K562 (cell line): ENCODE data around the gene MAN2B1. TPM values are rescaled to one million over a fixed set of nuclear protein-coding genes. Genes with fewer than 3 reads are reported as not detected.
A peak's percentile ranks its signal among the peaks of the same experiment; 100 is the strongest.

Source experiments
- BCL6 ChIP-seq: fragments of 250-450 bp; sonication (Bioruptor Pico); IDR thresholded peaks from 2 replicates; pipeline ENCODE4 v1.4.0; 2020
- CREB3 ChIP-seq: fragments of 450-650 bp; conservative IDR thresholded peaks from 2 replicates; pipeline ENCODE4 v1.6.1; 2016; ENCODE audit warnings: missing genetic modification characterization, low read depth, mild to moderate bottlenecking, missing compliant biosample characterization, moderate library complexity
- E2F5 ChIP-seq: sonication (generic); formaldehyde crosslinking; IDR thresholded peaks from 2 replicates; pipeline ENCODE4 v1.8.0; 2022; ENCODE audit warnings: mild to moderate bottlenecking, missing genetic modification reagents
- ELF1 ChIP-seq: fragments of 200-800 bp; sonication (Bioruptor generic); IDR thresholded peaks from 2 replicates; pipeline ENCODE4 v1.6.1; 2016; ENCODE audit warnings: missing genetic modification characterization, missing compliant biosample characterization
- GATA2 ChIP-seq: sonication (generic); formaldehyde crosslinking; IDR thresholded peaks from 2 replicates; pipeline ENCODE4 v1.4.0; 2020; ENCODE audit warnings: mild to moderate bottlenecking, missing genetic modification reagents
- GTF3C2 ChIP-seq: IDR thresholded peaks from 3 replicates; pipeline ENCODE4 v1.6.1; 2011; ENCODE audit warnings: borderline replicate concordance, mild to moderate bottlenecking, moderate library complexity; ENCODE audit not compliant: insufficient read length; ENCODE audit errors: extremely low read depth
- KDM4B ChIP-seq, 2 experiments: fragments of 450-650 bp in 1 of 2; sonication (generic) in 1 of 2; IDR thresholded peaks; 2 replicates each; pipeline ENCODE4 v1.6.1; 2016 to 2017; ENCODE audit warnings: borderline replicate concordance in 2 of 2, antibody characterized with exemption in 1 of 2, low read depth in 1 of 2, mild to moderate bottlenecking in 1 of 2
- MXI1 ChIP-seq: IDR thresholded peaks from 2 replicates; pipeline ENCODE4 v1.6.1; 2011; ENCODE audit warnings: low read depth, mild to moderate bottlenecking, improper control_type of control experiment, low read length
- POLR2A ChIP-seq: fragments of 450-650 bp; conservative IDR thresholded peaks from 2 replicates; pipeline ENCODE4 v1.6.1; 2016
- RAD21 ChIP-seq, 2 experiments: fragments of 250-450 bp in 1 of 2; fragments of 450-650 bp in 1 of 2; sonication (Bioruptor Pico) in 1 of 2; formaldehyde crosslinking in 1 of 2; IDR thresholded peaks in 1 of 2; conservative IDR thresholded peaks in 1 of 2; 2 replicates each; pipeline versions ENCODE4 v1.4.0 to v1.8.0; 2020 to 2022; ENCODE audit warnings: mild to moderate bottlenecking in 2 of 2, moderate library complexity in 1 of 2
- RBM22 ChIP-seq: fragments of 200-400 bp; formaldehyde crosslinking; IDR thresholded peaks from 2 replicates; pipeline ENCODE4 v1.6.1; 2018; ENCODE audit warnings: low read length, low read depth; ENCODE audit not compliant: poor library complexity, severe bottlenecking
- SMAD1 ChIP-seq: fragments of 150-350 bp; IDR thresholded peaks from 2 replicates; pipeline ENCODE4 v1.6.1; 2014; ENCODE audit warnings: low read length, low read depth; ENCODE audit not compliant: partially characterized antibody
- TAF7 ChIP-seq: fragments of 450-650 bp; IDR thresholded peaks from 2 replicates; pipeline ENCODE4 v1.6.1; 2016; ENCODE audit warnings: missing genetic modification characterization, missing compliant biosample characterization
- ZHX1 ChIP-seq: fragments of 150-350 bp; conservative IDR thresholded peaks from 2 replicates; pipeline ENCODE4 v1.6.1; 2014; ENCODE audit warnings: low read length
- ZNF280A ChIP-seq: fragments of 450-650 bp; IDR thresholded peaks from 2 replicates; pipeline ENCODE4 v1.6.1; 2018; ENCODE audit warnings: mild to moderate bottlenecking, low read depth; ENCODE audit not compliant: partially characterized antibody
- ZNF707 ChIP-seq: fragments of 250-450 bp; sonication (Bioruptor Pico); conservative IDR thresholded peaks from 2 replicates; pipeline ENCODE4 v1.8.0; 2022; ENCODE audit warnings: inconsistent platforms, mild to moderate bottlenecking, moderate library complexity
- polyA plus RNA-seq, 8 experiments: library from polyadenylated mRNA; depleted of rRNA in 4 of 8; stranded (reverse) in 5 of 8; unstranded in 3 of 8; fragments of >200 nt; fragmentation: Nextera tagmentation in 2 of 8; fragmentation: Illumina TruSeq in 1 of 8; extraction: Ambion mirVana in 2 of 8; extraction: Trizol in 1 of 8; gene quantifications; 2 replicates each; pipeline versions ENCODE4 v1.2.1 to v1.2.3, GENCODE V29; 2011 to 2014; ENCODE audit warnings: inconsistent platforms in 1 of 8, missing spikeins in 1 of 8
- total RNA-seq, 7 experiments: library from RNA; depleted of rRNA in 6 of 7; stranded (reverse); fragments of >200 nt in 6 of 7; fragmentation: Illumina TruSeq in 2 of 7; extraction: Trizol in 2 of 7; gene quantifications; 2 replicates each; pipeline versions ENCODE4 v1.2.1 to v1.2.3, GENCODE V29; 2011 to 2021; ENCODE audit warnings: low replicate concordance in 1 of 7

The MAN2B1 gene
- total and polyA plus RNA-seq, 9 of the 15 experiments (the other 6 are each of a cell fraction or from before 2014, with no cell fraction given) = 0.59 to 33.8 (median 11.4) TPM

GRCh38 chr19:12669270-12670158 is 3.0 kb upstream of the MAN2B1 start (continued):
- peak; percentile 58; the same call in 1 of the 2 replicates for TF ChIP-seq CREB3
- TF ChIP-seq POLR2A = peak; percentile 79
- peak; percentile 56 for TF ChIP-seq RBM22
- peak in 1 of 2 experiments; percentile 7; a peak in 1 of 4 replicates for TF ChIP-seq RAD21 (CRISPR knock-in tag; conservative IDR thresholded peaks at IDR 0.05 in 1 of 2, IDR thresholded peaks at IDR 0.05 in 1 of 2)
- TF ChIP-seq KDM4B (IDR thresholded peaks at IDR 0.05; ENCODE audit: borderline replicate concordance in 2 of 2, low read depth in 1 of 2) = peak in 1 of 2 experiments; percentile 48; a peak in 1 of 4 replicates
- peak; percentile 99 for TF ChIP-seq ELF1 (tag)
- no peak for TF ChIP-seq ZNF707 (CRISPR knock-in tag)
- no peak for TF ChIP-seq GATA2
- TF ChIP-seq ZNF280A = no peak
- TF ChIP-seq E2F5 = 0 out of 2 replicates have a peak, but pooled peaks have one; percentile 42
- TF ChIP-seq TAF7 (tag) = 0 out of 2 replicates have a peak, but pooled peaks have one; percentile 6
- TF ChIP-seq BCL6 (CRISPR knock-in tag) = no peak
- no peak; the same call in 1 of the 2 replicates for TF ChIP-seq MXI1
- TF ChIP-seq GTF3C2 = no peak
- TF ChIP-seq ZHX1 = no peak
- no peak for TF ChIP-seq SMAD1
